ENCODE measurements around the gene MON1A. TPM values are rescaled to one million over a fixed set of nuclear protein-coding genes. Genes with fewer than 3 reads are reported as not detected.

The MON1A gene
- total and polyA plus RNA-seq, 2 of the 8 experiments (the other 6 are each of a cell fraction or from before 2014, with no cell fraction given), result 10.3 to 14.1 TPM

- Histone ChIP-seq H2AFZ (ENCODE audit: low read length) (no peak overlapping the region), H4K91ac (replicated peaks; ENCODE audit: insufficient read length, low read length) (no peak overlapping the region), H4K5ac (ENCODE audit: insufficient read length, low read depth, low read length) (no peak overlapping the region), H2BK20ac (ENCODE audit: low read length) (no peak overlapping the region), H2BK12ac (ENCODE audit: low read depth, low read length) (no peak overlapping the region), H2BK5ac (ENCODE audit: low read depth, low read length) (no peak overlapping the region), H4K8ac (ENCODE audit: extremely low read depth, insufficient read depth, low read length) (peak overlapping the region; percentile 35; the same call in 1 of the 2 replicates), H3K27me3 (replicated peaks in 1 of 4; ENCODE audit: control insufficient read depth in 3 of 4, extremely low read depth in 1 of 4, insufficient read depth in 3 of 4, low read length in 3 of 4) (no peaks in the 10 kb centered on the region), H3K9me3 (ENCODE audit: insufficient read depth in 2 of 2, low read depth in 1 of 2, low read length in 1 of 2) (no peaks in the 10 kb centered on the region), H2AK5ac (ENCODE audit: low read depth, low read length) (no peak overlapping the region), H3K23ac (ENCODE audit: insufficient read length) (no peak overlapping the region), H3K79me2 (ENCODE audit: control insufficient read depth in 1 of 2, insufficient read depth in 2 of 2, low read length in 2 of 2) (no peaks in the 10 kb centered on the region), H3K27ac (ENCODE audit: low read depth, low read length) (no peak overlapping the region), H3K79me1 (ENCODE audit: low read depth, low read length) (no peaks in the 10 kb centered on the region), H3K23me2 (ENCODE audit: low read depth, low read length) (no peaks in the 10 kb centered on the region), H3K18ac (ENCODE audit: extremely low read depth, low read length) (no peak overlapping the region), H3K36me3 (ENCODE audit: control insufficient read depth in 2 of 4, insufficient read depth in 4 of 4, low read length in 3 of 4) (no peaks in the 10 kb centered on the region), H3K9ac (replicated peaks in 1 of 4; ENCODE audit: extremely low read depth in 1 of 4, low read depth in 3 of 4, low read length in 3 of 4) (no peak overlapping the region), H4K20me1 (replicated peaks in 1 of 2; ENCODE audit: control insufficient read depth in 1 of 2, insufficient read depth in 2 of 2, low read length in 2 of 2) (peaks cover 0 to 3% of the 10 kb centered on the region in 2 experiments), H3K4me2 (ENCODE audit: insufficient read depth in 1 of 2, low read depth in 2 of 2, low read length in 2 of 2) (no peak overlapping the region), H2BK15ac (ENCODE audit: low read length) (no peak overlapping the region), H2BK120ac (replicated peaks; ENCODE audit: low read depth, low read length) (no peak overlapping the region), H3K4me3 (ENCODE audit: extremely low read depth in 1 of 4, insufficient read depth in 2 of 4, low read depth in 3 of 4, low read length in 4 of 4) (no peak overlapping the region), H3K14ac (ENCODE audit: insufficient read length) (no peak overlapping the region), H3K56ac (replicated peaks; ENCODE audit: insufficient read length, low read depth, low read length) (no peak overlapping the region), H3K4me1 (replicated peaks in 1 of 4; ENCODE audit: control insufficient read depth in 3 of 4, insufficient read depth in 4 of 4, low read length in 3 of 4) (no peaks in the 10 kb centered on the region), H3K4ac (replicated peaks; ENCODE audit: insufficient read length, low read depth, low read length) (no peak overlapping the region)
- no peak for DNase-seq (ENCODE audit: low read depth in 1 of 2, low spot score in 2 of 2)
- FAIRE-seq, result no peak
- TF ChIP-seq CEBPB (IDR thresholded peaks at IDR 0.05; ENCODE audit: low read depth, low read length) (peak; percentile 91), SIRT6 (IDR thresholded peaks at IDR 0.05; ENCODE audit: low read length) (no peak), EP300 (IDR thresholded peaks at IDR 0.05; ENCODE audit: borderline replicate concordance in 1 of 2, low read depth in 2 of 2, low read length in 2 of 2) (no peak), TEAD4 (IDR thresholded peaks at IDR 0.05; ENCODE audit: low read depth, low read length) (no peak)
- ChIA-PET POLR2A (ENCODE audit: partially characterized antibody) (interaction anchor here (1.0 to 2.3 kb wide), 2 partner anchors 23 to 215 kb away, joined by 3 to 6 read pairs; partner anchors contain the start of gene RBM6), CTCF (ENCODE audit: partially characterized antibody) (interaction anchor here (0.7 to 4.6 kb wide), 6 partner anchors 7 to 75 kb away, joined by 3 to 24 read pairs (median 12); partner anchors contain the start of gene MON1A)
- 94% methylated on average over 5 of the region's 5 CpGs; no CpG with 5 or more reads in 1 of the 2 experiments for WGBS, 2 experiments (ENCODE audit: extremely low coverage in 1 of 2, insufficient coverage in 1 of 2, insufficient read length in 1 of 2, insufficient replicate concordance in 2 of 2, low coverage in 1 of 2, low lambda C conversion rate in 2 of 2, missing lambda C conversion rate in 1 of 2)
These were observed 12.9 kb downstream of the MON1A start for GRCh38 chr3:49916686-49917085.
